NCI-H2171 (cell line): ENCODE results near the gene AGAP1.
"Not testable (repeated sequence)": the region's sequence is repeated elsewhere in the genome, so short reads cannot be mapped to it uniquely, and the experiment has no call there.

ENCODE experiments used
- DNase-seq: peaks from one replicate; lab custom pipeline; 2025; lab: John Stamatoyannopoulos, UW

AGAP1 gene

GRCh38 chr2:236042087-236042486 is 548.2 kb downstream of the AGAP1 start:
- no peak for DNase-seq

GRCh38 chr2:236044191-236044590 is 550.3 kb downstream of the AGAP1 start:
- no peak for DNase-seq

DNA sequence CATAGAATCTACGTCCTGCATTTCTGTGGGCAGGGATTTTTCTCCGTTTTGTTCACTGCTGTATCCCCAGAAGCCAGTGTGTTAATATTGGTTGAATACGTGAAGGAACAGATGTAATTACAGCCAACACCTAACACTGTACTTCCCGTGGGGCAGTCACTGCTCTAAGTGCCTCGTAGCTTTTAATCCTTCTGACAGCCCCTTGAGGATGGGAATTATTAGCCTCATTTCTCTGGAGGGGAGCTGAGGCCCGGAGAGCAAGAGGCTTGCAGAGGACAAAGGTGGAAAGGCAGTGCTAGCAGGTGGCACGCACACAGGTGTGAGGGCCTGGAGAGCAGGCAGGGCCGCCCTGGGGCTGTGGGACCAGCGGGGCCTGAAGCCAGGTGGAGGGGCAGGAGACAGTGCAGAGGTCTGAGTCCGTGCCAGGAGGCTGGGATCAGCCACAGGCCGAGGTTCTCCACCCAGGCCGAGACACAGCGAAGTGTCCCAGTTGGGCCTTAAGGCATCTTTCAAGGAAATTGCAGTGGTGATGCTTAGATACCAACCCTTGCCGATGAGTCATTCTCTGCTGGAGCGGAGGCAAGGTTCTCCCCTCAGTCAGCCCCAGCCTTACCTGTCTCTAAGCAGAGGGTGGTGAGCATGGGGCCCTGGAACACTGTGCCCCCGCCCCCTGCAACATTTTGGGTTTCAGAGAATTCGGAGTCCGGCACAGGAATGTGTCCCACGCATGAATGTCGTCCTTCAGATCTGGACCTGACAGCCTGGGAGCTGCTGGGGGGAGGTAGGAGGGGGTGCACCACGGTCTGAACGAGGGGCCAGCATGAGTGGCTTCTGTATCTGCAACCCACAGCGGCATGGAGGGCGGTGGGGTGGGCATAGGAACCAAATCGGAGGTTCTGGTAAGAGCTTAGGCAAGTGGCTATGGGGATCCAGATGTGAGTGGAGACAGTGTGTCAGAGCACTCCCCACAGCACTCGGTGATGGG is 551.7 kb downstream of the AGAP1 start:
- DNase-seq, result no peak

- DNase-seq, result no peak
Observed at GRCh38 chr2:236046715-236047114, 552.9 kb downstream of the AGAP1 start.

DNA sequence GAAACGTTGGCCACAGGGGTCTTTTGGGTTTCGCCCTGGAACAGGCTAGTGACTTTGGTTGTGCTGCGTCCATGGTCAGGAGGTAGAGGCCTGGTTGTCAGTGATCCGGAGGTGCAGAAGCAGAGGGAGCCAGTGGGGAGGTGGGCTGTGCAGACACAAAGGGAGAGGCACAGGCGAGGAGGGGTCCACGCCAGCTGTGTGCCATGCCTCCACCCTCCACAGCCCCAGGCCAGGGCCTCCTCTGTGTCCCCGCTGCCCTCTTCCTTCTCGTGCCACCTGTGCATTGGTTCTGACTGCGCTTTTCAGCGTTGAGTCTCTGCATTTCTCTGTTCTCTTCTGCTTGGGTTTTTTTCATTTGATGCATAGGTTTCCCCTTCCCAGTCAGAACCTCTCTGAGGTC is 553.3 kb downstream of the AGAP1 start:
- no peak for DNase-seq

DNA sequence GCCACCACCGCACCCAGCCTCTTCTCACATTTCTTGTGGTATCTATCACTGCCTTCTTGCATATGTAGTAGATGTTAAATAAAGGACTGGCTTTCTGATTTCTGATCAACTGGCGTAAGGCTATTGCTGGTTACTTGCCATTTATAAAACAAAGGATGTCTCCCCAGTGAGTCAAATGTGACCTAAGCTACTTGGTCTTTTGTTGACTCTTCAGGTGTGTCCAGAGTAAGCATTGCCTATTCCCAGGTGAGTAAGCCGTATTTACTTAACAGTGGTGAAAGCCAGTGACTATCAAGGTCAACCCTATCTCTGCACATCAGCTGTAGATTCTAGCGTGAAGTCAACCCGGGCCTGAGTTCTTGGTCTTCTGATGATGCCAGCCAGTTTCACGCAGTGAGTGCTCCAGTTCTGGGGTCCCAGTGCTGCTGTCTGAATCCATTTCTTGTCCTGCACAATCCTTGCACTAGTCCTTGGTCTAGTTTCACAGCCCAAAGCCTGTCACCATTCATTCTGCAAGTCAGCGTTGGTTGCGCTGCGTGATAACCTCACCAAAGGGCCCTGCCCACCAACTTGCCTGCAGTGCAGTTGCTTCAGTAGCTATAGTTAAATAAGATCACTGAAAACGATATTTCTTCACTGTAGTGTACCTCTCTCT is 554.2 kb downstream of the AGAP1 start:
- DNase-seq, result no peak

- no peak for DNase-seq
Observed at GRCh38 chr2:236049981-236050380, 556.1 kb downstream of the AGAP1 start.

- no peak for DNase-seq
Observed at GRCh38 chr2:236051351-236051750, 557.5 kb downstream of the AGAP1 start.

DNA sequence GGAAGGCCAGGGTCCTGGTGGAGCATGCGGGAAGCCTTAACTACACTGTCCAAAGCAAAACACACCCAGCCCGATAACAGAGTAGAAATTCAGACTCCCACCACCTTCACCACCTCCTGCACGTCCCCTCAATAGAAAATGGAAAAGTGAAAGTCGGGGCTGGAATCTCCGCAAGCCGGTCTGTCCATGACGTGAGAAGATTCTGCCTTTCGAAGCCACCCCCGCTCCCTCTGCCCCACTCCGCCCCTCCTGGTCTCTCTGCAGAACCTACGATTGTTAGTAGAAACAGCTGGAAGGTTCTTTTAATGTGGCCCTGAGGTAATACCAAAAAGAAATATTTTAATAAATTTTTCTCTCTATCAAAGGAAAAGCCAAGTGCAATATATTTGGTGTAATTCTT is 558.0 kb downstream of the AGAP1 start:
- no peak for DNase-seq

- no peak for DNase-seq
Observed at GRCh38 chr2:236052206-236052605, 558.4 kb downstream of the AGAP1 start.

- no peak for DNase-seq
Observed at GRCh38 chr2:236052926-236053821, 559.3 kb downstream of the AGAP1 start.

DNA sequence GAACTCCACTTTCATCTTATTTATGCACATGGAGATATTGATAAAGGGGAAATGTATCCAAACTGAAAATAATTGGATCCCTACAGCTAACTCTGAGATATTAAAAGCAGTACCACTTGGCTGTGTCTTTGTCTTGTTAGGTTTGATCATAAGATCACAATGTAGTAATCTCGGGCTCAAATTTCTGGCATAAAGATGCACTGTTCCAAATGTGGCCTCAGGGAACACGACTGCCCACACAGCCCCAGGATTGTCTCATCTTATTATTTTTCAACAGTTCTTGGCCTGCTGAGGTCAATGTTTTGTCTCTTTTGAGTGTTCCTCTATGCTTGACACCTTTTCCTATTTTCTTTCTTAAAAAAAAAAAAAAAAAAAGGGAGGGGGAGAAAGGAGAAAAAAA is 560.3 kb downstream of the AGAP1 start:
- no peak for DNase-seq

DNA sequence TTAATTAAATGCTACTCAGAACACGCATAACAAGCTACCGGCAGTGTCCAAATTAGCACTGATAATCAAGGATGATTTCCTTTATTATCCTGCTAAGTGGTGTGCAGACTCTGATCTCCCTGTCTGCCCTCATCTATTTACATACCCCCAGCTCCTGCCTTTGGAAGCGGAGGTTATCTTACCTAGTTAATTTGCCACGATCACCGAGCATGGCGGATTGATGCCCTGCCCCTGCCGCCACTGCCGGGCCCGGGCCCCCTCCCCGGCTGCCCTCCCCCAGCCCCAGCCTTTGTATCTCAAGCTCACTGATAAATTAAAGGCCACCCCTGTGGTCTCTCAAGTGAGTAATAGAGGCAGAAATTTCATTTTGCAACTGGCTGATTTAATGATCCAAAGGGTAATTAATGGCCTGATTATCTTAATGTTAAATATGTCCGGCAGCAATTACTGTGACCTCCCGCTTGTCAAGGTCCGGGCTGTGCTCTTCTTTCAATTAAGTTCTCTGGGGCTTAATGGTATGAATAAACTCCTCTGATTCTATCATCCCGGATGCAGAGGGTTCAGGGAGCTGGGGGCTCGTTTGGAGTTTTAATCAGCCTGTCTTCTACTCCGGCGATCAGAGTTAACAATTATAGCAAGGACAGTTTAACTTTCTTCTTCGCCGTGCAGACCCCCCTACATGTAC is 560.9 kb downstream of the AGAP1 start:
- DNase-seq, result no peak

DNA sequence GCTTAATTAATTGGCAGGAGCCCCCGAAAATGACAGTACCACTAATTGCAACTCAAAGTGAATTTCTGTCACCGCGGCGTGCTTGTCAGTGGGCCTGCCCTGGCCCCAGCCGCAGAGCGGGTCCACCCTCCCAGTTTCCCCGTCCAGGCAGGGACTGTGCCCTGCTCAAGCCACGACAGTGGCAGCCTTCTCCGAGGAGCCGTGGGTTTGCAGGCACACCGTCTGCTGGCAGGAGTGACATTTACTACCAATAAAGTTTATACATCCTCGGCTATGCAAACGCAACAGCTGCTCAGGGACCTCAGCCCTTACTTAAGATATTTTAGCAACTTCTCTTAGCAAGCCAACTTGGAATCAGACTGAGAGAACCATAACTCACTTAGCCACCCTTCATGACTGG is 561.6 kb downstream of the AGAP1 start:
- DNase-seq, result no peak

- no peak for DNase-seq
Observed at GRCh38 chr2:236056141-236056540, 562.3 kb downstream of the AGAP1 start.

GRCh38 chr2:236057375-236057774 is 563.5 kb downstream of the AGAP1 start:
- DNase-seq, result no peak

GRCh38 chr2:236061497-236061896 is 567.7 kb downstream of the AGAP1 start:
- DNase-seq, result no peak

- DNase-seq, result no peak
Observed at GRCh38 chr2:236061899-236062298, 568.1 kb downstream of the AGAP1 start.

- not testable (repeated sequence) for DNase-seq
Observed at GRCh38 chr2:236062806-236063205, 569.0 kb downstream of the AGAP1 start.

- no peak for DNase-seq
Observed at GRCh38 chr2:236063994-236064393, 570.2 kb downstream of the AGAP1 start.

- DNase-seq, result no peak
Observed at GRCh38 chr2:236065314-236066160, 571.7 kb downstream of the AGAP1 start.
